Ascending aorta (tissue), 2 donors: Measurements from ENCODE around the gene TBR1. TPM values are rescaled to one million over a fixed set of nuclear protein-coding genes. Genes with fewer than 3 reads are reported as not detected.

Experiments used
- DNase-seq, 2 donors: peaks; one replicate each; pipeline ENCODE4 v3.0.0-alpha.2; 2019; ENCODE audit warnings: low spot score in 2 of 2
- H3K27ac ChIP-seq, 2 donors: fragments of 200-600 bp; sonication (generic); one replicate each; pipeline ENCODE4 v1.5.1; 2016 to 2017; ENCODE audit warnings: mild to moderate bottlenecking in 1 of 2
- H3K27me3 ChIP-seq: fragments of 200-600 bp; sonication (generic); one replicate; pipeline ENCODE4 v1.5.1; 2017
- H3K36me3 ChIP-seq, 2 donors: fragments of 200-600 bp; sonication (generic); one replicate each; pipeline ENCODE4 v1.5.1; 2016
- H3K4me1 ChIP-seq, 2 donors: fragments of 200-600 bp; sonication (generic); one replicate each; pipeline ENCODE4 v1.5.1; 2016 to 2017; ENCODE audit warnings: mild to moderate bottlenecking in 1 of 2
- H3K4me3 ChIP-seq, 2 donors: fragments of 200-600 bp; sonication (generic); one replicate each; pipeline ENCODE4 v1.5.1; 2016 to 2017; ENCODE audit warnings: mild to moderate bottlenecking in 1 of 2
- H3K9me3 ChIP-seq, 2 donors: fragments of 200-600 bp; sonication (generic); one replicate each; pipeline ENCODE4 v1.5.1; 2016
- intact Hi-C: fragments of 100-400 bp; cut with DNase I; formaldehyde crosslinking; loops from one replicate; pipeline ENCODE4 v1.15.1; 2023
- total RNA-seq: library from RNA; depleted of rRNA; stranded (reverse); fragments of >200 nt; gene quantifications from one replicate; pipeline ENCODE4 v1.1.0, GENCODE V29; 2016
- TF ChIP-seq, protein P1 (sequence below), 3 experiments: fragments of 200-600 bp in 2 of 3; fragments of 450-650 bp in 1 of 3; sonication (generic) in 2 of 3; IDR thresholded peaks; one replicate each; pipeline ENCODE4 v1.5.1; 2016 to 2019; ENCODE audit warnings: antibody characterized with exemption in 3 of 3, mild to moderate bottlenecking in 1 of 3, moderate library complexity in 1 of 3

The TBR1 gene
- total RNA-seq, 1 donor from 2014 or later: not detected

DNA sequence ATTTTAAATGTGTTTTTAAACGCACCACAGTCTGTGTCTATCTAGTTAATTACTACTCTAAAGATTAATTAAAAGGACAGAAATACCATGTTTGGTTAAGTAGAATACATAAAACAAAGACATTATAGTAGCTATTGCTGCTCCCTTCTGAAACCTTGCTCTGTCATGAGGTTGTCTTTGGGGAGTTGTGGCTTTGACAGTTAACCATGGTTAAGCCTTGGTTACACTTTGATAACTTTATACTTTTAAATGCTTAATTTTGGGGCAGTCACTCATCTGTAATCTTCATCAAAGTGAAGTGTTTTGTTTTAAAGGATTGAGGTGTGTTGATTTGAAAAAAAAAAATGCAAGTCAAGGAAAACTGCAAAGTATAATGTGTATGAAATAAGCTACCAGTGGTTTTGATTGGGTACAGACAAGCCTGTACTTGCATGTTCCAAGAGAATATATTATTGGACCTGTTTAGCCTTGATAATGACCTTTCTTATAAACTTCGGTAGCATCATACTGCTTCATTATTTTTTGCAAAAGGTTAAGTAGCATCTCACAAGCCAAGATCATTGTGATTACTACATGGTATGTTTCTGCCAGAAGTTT lies 29.8 kb upstream of the TBR1 start:
- TF ChIP-seq, protein P1, sequence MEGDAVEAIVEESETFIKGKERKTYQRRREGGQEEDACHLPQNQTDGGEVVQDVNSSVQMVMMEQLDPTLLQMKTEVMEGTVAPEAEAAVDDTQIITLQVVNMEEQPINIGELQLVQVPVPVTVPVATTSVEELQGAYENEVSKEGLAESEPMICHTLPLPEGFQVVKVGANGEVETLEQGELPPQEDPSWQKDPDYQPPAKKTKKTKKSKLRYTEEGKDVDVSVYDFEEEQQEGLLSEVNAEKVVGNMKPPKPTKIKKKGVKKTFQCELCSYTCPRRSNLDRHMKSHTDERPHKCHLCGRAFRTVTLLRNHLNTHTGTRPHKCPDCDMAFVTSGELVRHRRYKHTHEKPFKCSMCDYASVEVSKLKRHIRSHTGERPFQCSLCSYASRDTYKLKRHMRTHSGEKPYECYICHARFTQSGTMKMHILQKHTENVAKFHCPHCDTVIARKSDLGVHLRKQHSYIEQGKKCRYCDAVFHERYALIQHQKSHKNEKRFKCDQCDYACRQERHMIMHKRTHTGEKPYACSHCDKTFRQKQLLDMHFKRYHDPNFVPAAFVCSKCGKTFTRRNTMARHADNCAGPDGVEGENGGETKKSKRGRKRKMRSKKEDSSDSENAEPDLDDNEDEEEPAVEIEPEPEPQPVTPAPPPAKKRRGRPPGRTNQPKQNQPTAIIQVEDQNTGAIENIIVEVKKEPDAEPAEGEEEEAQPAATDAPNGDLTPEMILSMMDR (IDR thresholded peaks at IDR 0.05): no peak
- intact Hi-C loops: no loop called here
- Histone ChIP-seq H3K36me3 (no peaks in the 10 kb centered on the region), H3K9me3 (no peaks in the 10 kb centered on the region), H3K27me3 (no peaks in the 10 kb centered on the region), H3K4me3 (no peak overlapping the region), H3K27ac (no peak overlapping the region), H3K4me1 (peaks cover 0 to 4% of the 10 kb centered on the region in 2 donors)
- no peak for DNase-seq

DNA sequence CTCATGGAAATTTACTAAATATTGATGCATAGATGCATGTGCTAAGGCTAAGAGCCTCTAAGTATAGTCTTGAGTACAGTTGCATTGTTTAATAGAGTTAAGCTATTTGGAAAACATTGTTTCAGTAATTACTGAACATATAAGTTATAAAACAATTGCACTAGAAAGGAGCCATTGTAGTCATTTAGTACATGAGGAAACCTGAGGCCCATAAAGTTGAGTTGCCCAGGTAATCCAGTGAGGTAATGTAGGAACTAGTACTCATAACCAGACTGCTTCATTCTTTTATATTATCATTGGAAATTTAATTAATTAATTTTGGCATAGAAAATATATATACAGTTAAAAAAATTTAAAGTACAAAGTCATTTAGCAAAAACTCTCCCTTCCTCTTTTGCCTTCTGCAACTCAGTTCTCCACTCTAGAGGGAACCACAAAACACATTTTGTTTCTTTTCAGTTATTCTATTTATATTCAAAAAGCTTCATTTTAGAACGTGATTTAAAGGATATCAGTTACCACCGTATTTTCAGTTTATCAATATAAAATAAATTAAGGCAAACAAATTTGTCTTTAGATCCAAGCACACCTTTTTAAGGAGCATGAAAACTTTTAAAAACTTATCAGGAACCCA lies 27.8 kb upstream of the TBR1 start:
- Histone ChIP-seq H3K9me3 (no peaks in the 10 kb centered on the region), H3K36me3 (no peaks in the 10 kb centered on the region), H3K27me3 (no peaks in the 10 kb centered on the region), H3K4me3 (no peak overlapping the region), H3K27ac (no peak overlapping the region), H3K4me1 (peaks cover 0 to 4% of the 10 kb centered on the region in 2 donors)
- intact Hi-C loops: no loop called here
- TF ChIP-seq, protein P1 (IDR thresholded peaks at IDR 0.05): no peak
- DNase-seq: no peak

DNA sequence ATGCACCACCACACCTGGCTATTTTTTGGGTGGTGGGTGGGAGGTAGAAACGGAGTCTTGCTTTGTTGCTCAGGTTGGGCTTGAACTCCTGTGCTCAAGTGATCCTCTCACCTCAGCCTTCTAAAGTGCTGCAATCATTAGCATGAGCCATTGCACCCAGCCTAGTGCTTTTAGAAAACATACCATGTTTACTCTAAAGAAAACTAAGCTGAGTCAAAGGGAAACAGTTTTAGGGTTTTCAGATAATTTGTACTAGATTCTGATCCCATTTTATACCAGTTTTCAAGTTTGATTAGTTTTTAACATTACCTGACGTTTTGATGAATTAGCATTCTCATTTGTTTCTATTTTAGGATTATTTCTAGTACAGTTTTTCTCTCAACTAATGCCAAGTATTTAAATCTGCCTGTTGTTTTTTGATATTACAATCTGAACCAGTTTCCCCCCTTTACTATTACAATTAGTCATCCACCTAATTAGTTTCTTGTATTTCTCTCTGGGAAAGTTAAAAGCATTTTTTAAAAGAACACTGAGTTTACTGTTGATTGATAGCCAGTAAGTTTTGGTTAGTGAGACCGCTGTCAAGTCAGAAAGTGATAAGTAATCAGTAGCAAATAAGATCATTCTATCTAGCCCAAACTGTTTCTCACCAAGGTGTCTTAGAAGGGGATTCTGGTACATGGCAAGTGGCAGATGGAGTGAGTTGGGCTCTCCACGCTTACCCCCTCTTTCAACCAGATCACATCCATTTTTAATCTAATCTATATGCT lies 24.2 kb upstream of the TBR1 start:
- no peak overlapping the region for H3K27ac ChIP-seq
- no peak overlapping the region for H3K4me3 ChIP-seq
- H3K9me3 ChIP-seq: no peaks in the 10 kb centered on the region
- H3K36me3 ChIP-seq: peaks cover 13 to 18% of the 10 kb centered on the region in 2 donors
- H3K27me3 ChIP-seq: no peaks in the 10 kb centered on the region
- TF ChIP-seq, protein P1 (IDR thresholded peaks at IDR 0.05): no peak
- DNase-seq: no peak
- peaks cover 0 to 4% of the 10 kb centered on the region in 2 donors for H3K4me1 ChIP-seq
- intact Hi-C loops: no loop called here

DNA sequence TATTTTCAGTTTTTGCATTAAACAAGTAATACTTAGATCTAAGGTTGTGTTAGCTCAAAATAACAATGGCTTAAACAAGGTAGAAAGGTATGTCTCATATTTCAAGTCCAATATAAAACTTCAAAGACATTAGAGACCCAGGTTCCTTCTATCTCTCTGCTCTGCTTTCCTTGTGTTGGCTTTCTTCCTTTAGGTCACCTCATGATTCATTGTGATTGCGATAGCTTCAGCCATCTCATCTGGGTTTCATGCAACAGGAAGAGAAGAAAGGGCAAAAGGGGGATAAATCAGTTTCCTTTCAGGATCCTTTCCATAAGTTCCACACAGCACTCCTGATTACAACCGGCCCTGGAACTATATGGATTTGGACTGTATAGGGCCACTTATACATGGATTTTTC lies 16.0 kb upstream of the TBR1 start:
- H3K27ac ChIP-seq: no peak overlapping the region
- no peaks in the 10 kb centered on the region for H3K4me1 ChIP-seq
- intact Hi-C loops: no loop called here
- no peak for DNase-seq
- no peaks in the 10 kb centered on the region for H3K27me3 ChIP-seq
- no peaks in the 10 kb centered on the region for H3K9me3 ChIP-seq
- TF ChIP-seq, protein P1 (IDR thresholded peaks at IDR 0.05): no peak
- peaks cover 17 to 38% of the 10 kb centered on the region in 2 donors for H3K36me3 ChIP-seq
- H3K4me3 ChIP-seq: no peak overlapping the region

DNA sequence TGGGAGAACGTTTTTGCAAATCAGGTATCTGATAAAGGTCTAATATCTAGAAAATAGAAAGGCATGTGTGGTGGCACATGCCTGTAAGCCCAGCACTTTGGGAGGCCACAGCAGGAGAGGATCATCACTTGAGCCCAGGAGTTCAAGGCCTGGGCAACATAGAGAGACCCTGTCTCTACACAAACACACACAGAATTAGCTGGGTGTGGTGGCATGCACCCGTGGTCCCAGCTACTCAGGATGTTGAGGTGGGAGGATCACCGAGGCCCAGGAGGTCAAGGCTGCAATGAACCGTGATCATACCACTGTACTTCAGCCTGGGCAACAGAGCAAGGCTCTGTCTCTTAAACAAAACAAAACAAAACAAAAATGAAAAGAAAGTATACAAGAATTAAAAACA lies 13.8 kb upstream of the TBR1 start:
- H3K4me1 ChIP-seq: no peaks in the 10 kb centered on the region
- H3K27me3 ChIP-seq: no peaks in the 10 kb centered on the region
- DNase-seq: no peak
- no peak overlapping the region for H3K27ac ChIP-seq
- intact Hi-C loops: no loop called here
- TF ChIP-seq, protein P1 (IDR thresholded peaks at IDR 0.05): no peak
- no peaks in the 10 kb centered on the region for H3K9me3 ChIP-seq
- H3K36me3 ChIP-seq: peaks cover 0 to 21% of the 10 kb centered on the region in 2 donors
- no peak overlapping the region for H3K4me3 ChIP-seq
